NCI-H460 (cell line): Measurements from ENCODE around the gene MATN4. TPM values are rescaled to one million over a fixed set of nuclear protein-coding genes. Genes with fewer than 3 reads are reported as not detected.

Source experiments
- DNase-seq: peaks from one replicate; pipeline ENCODE4 v3.0.0-alpha.2; 2016; ENCODE audit warnings: low read depth; ENCODE audit errors: extremely low read depth
- total RNA-seq: library from RNA; depleted of rRNA; stranded (reverse); fragments of >200 nt; shearing (Covaris generic); gene quantifications from 2 replicates; pipeline ENCODE4 v1.2.3, GENCODE V29; 2014

The MATN4 gene
- total RNA-seq, 1 experiment from 2014 or later, result not detected

DNA sequence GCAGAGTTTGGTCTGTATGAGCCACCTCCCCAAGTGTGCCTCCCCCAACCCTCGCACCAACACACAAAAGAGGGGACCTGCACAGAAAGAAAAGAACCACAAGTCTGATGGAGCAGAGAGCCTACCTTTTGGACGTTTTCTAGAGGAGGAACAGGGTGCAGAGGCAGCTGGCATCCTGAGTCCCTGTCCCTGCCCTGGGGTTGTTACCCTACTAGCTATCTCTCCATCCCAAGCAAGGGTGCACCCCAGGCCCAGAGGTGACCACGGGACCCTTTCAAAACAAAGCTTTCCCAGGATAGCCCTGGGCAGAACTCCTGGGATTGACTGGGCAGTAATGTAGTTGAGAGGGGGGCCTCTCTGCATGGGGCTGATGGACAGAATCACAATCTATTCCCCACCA is 9.7 kb upstream of the MATN4 start:
- no peak for DNase-seq

DNA sequence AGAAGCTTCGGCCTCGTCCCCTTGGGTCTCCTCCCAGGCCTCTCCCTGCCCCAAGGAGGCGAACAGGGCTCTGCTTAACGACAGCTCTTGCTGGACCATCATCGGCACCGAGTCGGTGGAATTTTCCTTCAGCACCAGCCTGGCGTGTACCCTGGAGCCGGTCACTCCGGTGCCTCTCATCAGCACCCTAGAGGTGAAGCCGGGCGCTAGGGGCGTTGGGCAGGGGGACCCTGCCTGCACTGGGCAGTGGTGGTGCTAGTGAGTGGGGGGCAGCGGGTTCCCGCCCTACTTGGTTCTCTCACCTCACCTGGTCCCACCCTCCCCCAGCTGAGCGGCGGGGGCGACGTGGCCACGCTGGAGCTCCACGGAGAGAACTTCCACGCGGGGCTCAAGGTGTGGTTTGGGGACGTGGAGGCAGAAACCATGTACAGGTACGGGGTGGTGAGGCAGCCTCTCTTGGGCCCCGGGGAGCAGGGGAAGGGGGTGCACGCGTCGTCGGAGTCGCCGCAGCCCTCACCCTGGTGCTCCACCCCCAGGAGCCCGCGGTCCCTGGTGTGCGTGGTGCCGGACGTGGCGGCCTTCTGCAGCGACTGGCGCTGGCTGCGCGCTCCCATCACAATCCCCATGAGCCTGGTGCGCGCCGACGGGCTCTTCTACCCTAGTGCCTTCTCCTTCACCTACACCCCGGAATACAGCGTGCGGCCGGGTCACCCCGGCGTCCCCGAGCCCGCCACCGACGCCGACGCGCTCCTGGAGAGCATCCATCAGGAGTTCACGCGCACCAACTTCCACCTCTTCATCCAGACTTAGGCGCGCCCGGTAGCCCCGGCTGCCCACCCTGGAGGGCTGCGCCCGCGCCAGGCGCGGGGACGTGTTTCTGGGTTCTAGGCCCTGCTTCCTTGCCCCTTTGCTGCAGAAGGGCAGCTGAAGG is 8.3 kb upstream of the MATN4 start:
- no peak for DNase-seq

DNA sequence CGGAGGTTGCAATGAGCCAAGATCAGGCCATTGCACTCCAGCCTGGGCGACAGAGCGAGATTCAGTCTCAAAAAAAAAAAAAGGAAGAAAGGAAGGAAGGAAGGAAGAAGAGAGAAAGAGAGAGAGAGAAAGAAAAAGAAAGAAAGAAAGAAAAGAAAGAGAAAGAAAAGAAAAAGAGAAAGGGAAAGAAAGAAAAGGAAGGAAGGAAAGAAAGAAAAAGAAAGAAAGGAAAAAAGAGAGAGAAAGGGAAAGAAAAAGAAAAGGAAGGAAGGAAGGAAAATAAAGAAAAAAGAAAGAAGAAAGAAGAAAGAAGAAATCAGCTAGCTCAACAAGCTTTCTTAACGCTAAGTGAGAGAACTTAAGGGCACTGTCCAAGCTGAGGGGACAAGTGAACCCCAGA is 7.6 kb upstream of the MATN4 start:
- DNase-seq, result no peak

- no peak for DNase-seq
Observed at GRCh38 chr20:45313943-45314342, 5.8 kb upstream of the MATN4 start.

GRCh38 chr20:45313065-45313695 is 5.1 kb upstream of the MATN4 start:
- no peak for DNase-seq

GRCh38 chr20:45312241-45312640 is 4.1 kb upstream of the MATN4 start:
- no peak for DNase-seq

GRCh38 chr20:45311589-45312211 is 3.6 kb upstream of the MATN4 start:
- DNase-seq, result peak; percentile 55

- DNase-seq, result no peak
Observed at GRCh38 chr20:45309075-45309474, 976 bp upstream of the MATN4 start.

DNA sequence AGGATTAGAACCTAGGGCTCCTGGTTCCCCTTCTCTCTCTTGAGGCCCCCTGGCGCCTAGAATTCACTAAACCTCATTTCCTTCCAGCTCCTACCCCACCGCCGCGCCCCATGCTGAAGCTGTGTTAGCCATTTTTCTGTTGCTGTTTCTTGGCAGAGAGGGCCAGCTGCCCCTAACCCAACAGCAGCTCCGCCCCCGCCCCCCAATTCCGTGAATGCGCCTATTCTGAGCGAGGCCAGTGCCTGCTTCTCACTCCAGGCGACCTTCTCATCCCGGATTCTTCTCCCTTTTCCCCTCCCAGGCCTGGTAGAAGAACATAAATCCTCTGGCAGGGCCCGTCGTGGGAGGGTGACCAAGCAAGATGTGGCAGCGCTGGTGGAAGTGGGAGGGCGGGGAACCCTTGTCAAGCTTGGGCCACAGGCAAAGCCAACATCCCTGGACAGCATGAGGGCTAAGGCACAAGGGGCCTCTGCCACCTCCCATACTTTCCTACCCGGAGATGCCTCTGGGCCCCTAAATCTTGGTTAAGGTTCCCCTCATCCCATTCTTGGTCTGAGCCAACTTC is 941 bp downstream of the MATN4 start:
- DNase-seq, result no peak

GRCh38 chr20:45306431-45306982 is 1.6 kb downstream of the MATN4 start, which contains the start of gene RBPJL:
TSS of gene RBPJL (plus strand) at chr20:45306840. CDS start at chr20:45306923, 83 bp downstream.
- no peak for DNase-seq

- DNase-seq, result no peak
Observed at GRCh38 chr20:45305262-45305661, 2.8 kb downstream of the MATN4 start.

DNA sequence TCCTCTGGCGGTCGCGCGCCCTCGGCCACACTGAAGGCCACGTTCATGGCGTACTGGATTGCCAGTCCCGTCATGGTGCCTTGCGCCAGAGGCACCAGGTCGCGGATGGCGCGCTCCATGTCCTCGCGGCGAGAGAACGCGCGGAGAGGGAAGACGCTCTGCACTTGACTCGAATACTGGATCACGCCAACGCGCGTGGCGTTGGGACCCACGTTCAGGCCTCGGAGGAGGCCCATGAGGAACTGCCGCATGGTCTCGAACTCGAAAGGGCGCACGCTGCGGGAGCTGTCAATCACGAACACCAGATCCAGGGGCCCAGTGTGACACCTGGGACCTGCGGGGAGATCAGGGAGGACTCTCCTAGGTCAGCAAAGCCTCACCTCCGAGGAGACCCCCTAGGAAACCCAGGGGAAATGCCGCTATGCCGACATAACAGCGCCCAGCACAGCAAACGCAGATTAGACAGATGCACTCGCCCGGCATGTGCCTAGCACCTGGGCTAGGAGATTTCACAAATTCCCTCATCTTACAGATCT is 3.6 kb downstream of the MATN4 start:
- no peak for DNase-seq

GRCh38 chr20:45303586-45304463 is 4.3 kb downstream of the MATN4 start:
- DNase-seq, result no peak

DNA sequence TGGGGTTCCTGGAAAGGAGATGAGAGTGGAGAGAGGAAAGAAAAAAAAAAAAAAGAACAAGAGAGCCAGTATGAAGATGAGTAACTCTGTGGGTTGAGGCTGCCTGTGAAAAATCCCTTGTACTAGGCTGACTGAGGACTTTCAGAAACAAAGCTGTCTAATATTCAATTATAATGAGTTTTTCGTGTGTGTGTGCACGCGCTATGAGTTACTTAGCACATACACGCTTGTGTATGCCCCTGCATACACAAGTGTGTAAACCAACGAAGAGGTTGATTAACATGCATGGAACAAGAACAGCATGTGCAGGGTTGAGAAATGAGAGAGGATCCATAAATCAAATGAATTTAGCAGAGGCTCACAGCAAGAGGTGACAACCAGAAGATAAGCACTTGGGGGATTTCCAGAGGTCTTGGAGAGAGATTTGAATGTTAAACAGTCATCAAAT is 6.3 kb downstream of the MATN4 start:
- no peak for DNase-seq

DNA sequence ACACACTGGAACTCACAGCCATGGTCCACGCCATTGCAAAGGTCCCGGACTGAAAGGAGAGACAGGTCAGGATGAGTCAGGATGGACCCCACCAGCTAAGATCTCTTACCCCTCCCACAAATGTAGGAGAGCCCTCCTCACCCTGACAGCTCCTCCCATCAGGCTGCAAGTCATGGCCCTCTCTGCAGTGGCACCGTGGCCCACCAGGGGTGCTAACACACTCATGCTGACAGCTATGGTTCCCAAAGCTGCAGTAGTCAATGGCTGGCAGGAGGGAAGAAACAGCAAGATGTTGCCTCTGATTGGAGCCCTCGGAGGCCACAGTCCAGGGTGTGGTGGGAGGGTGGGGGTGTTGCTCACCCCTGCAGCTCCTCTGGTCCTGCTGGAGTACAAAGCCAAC is 7.1 kb downstream of the MATN4 start:
- peak; percentile 25 for DNase-seq

- no peak for DNase-seq
Observed at GRCh38 chr20:45299786-45300185, 8.3 kb downstream of the MATN4 start.

DNA sequence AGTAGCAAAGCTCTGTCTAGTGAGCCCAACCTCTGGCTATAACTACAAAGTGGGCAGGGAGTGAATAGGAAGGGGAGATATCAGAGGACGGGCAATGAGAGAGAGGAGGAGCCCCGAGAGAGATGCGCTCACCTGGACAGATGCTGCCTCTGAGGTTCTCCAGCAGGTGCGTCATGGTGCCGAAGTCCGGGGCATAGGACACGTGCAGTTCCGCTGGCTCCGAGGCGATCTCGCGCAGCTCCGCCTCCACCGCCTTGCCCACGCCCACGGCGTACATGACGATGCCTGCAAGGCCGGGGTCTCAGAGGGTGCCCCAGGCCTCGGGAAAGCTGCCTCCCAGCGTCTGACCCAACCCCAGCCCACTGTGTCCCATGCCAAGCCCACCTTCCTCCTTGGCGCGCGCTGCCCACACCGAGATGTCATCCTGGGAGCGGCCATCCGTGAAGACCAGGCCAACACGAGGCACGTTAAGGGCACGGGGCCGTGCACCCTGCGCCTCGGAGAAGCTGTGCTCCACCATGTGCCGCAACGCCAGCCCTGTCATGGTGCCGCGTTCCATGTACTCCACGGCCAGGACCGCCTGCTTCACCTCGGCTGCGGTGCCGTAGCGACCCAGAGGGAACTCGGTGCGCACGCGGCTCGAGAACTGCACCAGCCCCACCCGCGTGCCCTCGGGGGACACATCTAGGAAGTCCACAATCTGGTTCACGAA is 10.2 kb downstream of the MATN4 start:
- DNase-seq, result no peak

- DNase-seq, result no peak
Observed at GRCh38 chr20:45294659-45295058, 13.4 kb downstream of the MATN4 start.

GRCh38 chr20:45294003-45294368 is 14.1 kb downstream of the MATN4 start:
- no peak for DNase-seq
